ENCODE data around the gene RASGRF2. TPM values are rescaled to one million over a fixed set of nuclear protein-coding genes. Genes with fewer than 3 reads are reported as not detected.

The RASGRF2 gene
- total RNA-seq, 4 donors from 2014 or later = 3.3 to 26.4 (median 12.3) TPM

GRCh38 chr5:80967500-80968181, 7.5 kb downstream of the RASGRF2 start:
- peak; percentile 20 to 50 for DNase-seq
- Histone ChIP-seq H3K27me3 (no peaks in the 10 kb centered on the region), H3K4me1 (no peaks in the 10 kb centered on the region), H3K9me3 (no peaks in the 10 kb centered on the region), H3K27ac (peak overlapping the region; percentile 47 to 75), H3K4me3 (no peak overlapping the region), H3K36me3 (no peaks in the 10 kb centered on the region)
- intact Hi-C loops (cut with DNase I; ENCODE audit: low total_unique reads) = no loop called here
- TF ChIP-seq POLR2A (IDR thresholded peaks at IDR 0.05) (no peak), CTCF (IDR thresholded peaks at IDR 0.05) (no peak)

- Histone ChIP-seq H3K36me3 (no peaks in the 10 kb centered on the region), H3K4me3 (no peak overlapping the region), H3K27ac (no peak overlapping the region), H3K4me1 (no peaks in the 10 kb centered on the region), H3K9me3 (no peaks in the 10 kb centered on the region), H3K27me3 (no peaks in the 10 kb centered on the region)
- DNase-seq = no peak
- no peak for TF ChIP-seq CTCF (IDR thresholded peaks at IDR 0.05)
- TF ChIP-seq POLR2A (IDR thresholded peaks at IDR 0.05) = no peak
- intact Hi-C loops (cut with DNase I; ENCODE audit: low total_unique reads) = no loop called here
These were observed 12.9 kb downstream of the RASGRF2 start for GRCh38 chr5:80973027-80973426.

GRCh38 chr5:80975065-80975464, 14.9 kb downstream of the RASGRF2 start:
- Histone ChIP-seq H3K27me3 (no peaks in the 10 kb centered on the region), H3K4me3 (no peak overlapping the region), H3K36me3 (no peaks in the 10 kb centered on the region), H3K4me1 (no peaks in the 10 kb centered on the region), H3K27ac (peak overlapping the region in 1 of 2 donors; percentile 22), H3K9me3 (no peaks in the 10 kb centered on the region)
- no peak for DNase-seq
- intact Hi-C loops (cut with DNase I; ENCODE audit: low total_unique reads) = no loop called here
- no peak for TF ChIP-seq CTCF (IDR thresholded peaks at IDR 0.05)
- TF ChIP-seq POLR2A (IDR thresholded peaks at IDR 0.05) = no peak

- intact Hi-C loops (cut with DNase I; ENCODE audit: low total_unique reads) = no loop called here
- no peak for TF ChIP-seq POLR2A (IDR thresholded peaks at IDR 0.05)
- no peak for TF ChIP-seq CTCF (IDR thresholded peaks at IDR 0.05)
- H3K4me1 ChIP-seq = no peaks in the 10 kb centered on the region
- H3K4me3 ChIP-seq = no peak overlapping the region
- H3K9me3 ChIP-seq = no peaks in the 10 kb centered on the region
- no peaks in the 10 kb centered on the region for H3K36me3 ChIP-seq
- no peaks in the 10 kb centered on the region for H3K27me3 ChIP-seq
- H3K27ac ChIP-seq = no peak overlapping the region
- DNase-seq = no peak
These were observed 16.8 kb downstream of the RASGRF2 start for GRCh38 chr5:80976985-80977384.

GRCh38 chr5:80977764-80978163, 17.6 kb downstream of the RASGRF2 start:
- no peak overlapping the region for H3K4me3 ChIP-seq
- no peaks in the 10 kb centered on the region for H3K36me3 ChIP-seq
- H3K9me3 ChIP-seq = no peaks in the 10 kb centered on the region
- TF ChIP-seq POLR2A (IDR thresholded peaks at IDR 0.05) (no peak), CTCF (IDR thresholded peaks at IDR 0.05) (no peak)
- no peaks in the 10 kb centered on the region for H3K4me1 ChIP-seq
- intact Hi-C loops (cut with DNase I; ENCODE audit: low total_unique reads) = no loop called here
- H3K27ac ChIP-seq = peak overlapping the region in 1 of 2 donors; percentile 7
- no peak for DNase-seq
- no peaks in the 10 kb centered on the region for H3K27me3 ChIP-seq

Data from uterus (tissue), 4 donors.